HG02610 (cell line): Measurements from ENCODE around the gene ZNF845.
"Not testable (repeated sequence)": the region's sequence is repeated elsewhere in the genome, so short reads cannot be mapped to it uniquely, and the experiment has no call there.

ENCODE experiments used
- ATAC-seq: cut with Tn5 transposase; IDR thresholded peaks from one replicate; pipeline ENCODE4 v1.9.1; 2021; ENCODE audit warnings: mild to moderate bottlenecking, moderate library complexity; ENCODE audit not compliant: unreplicated experiment

Gene ZNF845

DNA sequence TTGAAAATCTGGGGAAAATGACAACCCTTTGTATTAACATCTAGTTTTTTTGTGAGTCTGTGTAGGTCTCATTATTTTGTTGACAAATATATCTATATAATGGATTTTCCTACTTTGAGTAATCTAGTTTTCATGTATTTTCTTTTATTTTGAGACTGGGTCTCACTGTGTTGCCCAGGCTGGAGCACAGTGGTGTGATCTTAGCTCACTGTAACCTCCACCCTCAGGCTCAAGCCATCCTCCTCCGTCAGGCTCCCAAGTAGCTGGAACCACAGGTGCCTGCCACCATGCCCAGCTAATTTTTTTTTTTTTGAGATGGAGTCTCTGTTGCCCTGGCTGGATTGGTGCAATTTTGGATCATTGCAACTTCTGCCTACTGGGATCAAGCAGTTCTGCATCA lies 41.2 kb downstream of the ZNF845 start:
- no peak for ATAC-seq

DNA sequence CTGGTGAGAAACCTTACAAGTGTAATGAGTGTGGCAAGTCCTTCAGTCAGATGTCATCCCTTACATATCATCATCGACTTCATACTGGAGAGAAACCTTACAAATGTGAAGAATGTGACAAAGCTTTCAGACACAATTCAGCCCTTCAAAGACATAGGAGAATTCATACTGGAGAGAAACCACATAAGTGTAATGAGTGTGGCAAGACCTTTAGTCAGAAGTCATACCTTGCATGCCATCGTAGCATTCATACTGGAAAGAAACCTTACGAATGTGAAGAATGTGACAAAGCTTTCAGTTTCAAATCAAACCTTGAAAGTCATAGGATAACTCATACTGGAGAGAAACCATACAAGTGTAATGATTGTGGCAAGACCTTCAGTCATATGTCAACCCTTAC lies 47.8 kb downstream of the ZNF845 start:
- no peak for ATAC-seq

DNA sequence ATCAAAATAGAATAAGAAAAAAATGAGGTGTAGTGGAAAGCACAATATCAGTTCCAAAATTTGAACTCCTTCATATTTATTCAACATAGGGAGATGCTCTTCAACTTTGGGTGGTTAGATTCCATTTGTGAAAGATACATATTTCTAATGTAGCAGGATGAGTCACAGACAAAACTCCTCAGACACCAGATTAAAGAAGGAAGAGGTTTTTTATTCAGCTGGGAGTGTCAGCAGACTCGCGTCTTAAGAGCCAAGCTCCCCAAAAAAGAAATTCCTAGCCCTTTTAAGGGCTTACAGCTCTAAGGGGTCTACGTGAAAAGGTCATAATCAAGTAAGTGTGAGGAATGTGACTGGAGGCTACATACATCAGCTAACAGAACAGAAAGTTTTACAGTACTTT lies 54.6 kb downstream of the ZNF845 start:
- ATAC-seq: no peak

DNA sequence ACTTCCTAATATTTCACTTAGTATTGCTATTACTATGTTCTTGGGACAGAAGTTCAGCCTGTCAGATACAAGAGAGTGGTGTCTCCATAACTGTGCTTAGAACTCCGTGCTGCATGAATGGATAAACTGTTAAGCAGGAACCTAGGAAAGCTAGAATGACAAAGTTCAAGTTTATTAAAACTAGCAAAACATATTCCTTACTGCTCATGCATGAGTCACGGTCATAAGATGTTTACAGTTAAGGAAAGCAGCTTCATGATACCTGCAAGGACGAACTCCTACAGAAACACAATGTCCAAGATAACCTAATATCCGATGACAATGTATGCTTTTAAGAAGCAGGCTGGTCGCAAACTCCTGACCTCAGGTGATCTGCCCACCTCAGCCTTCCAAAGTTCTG lies 55.4 kb downstream of the ZNF845 start:
- no peak for ATAC-seq

DNA sequence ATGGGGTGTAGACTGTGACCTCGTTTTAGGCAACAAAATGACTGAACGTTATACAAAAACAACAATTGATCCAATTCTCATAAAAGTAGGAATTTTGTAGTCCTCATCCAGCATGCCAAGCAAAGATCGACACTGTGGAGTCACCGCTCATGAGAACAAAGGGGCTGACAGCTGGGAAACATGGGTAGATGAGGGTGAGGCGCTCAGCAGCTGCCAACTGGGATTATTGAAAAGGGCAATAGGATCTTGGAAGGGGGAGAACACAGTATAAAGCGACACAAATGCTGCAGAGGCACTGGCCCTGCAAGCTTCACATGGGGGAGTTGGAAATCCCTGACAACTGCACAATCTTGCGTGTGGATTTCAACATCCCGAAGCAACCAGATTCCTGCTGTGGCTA lies 56.0 kb downstream of the ZNF845 start:
- ATAC-seq: no peak

DNA sequence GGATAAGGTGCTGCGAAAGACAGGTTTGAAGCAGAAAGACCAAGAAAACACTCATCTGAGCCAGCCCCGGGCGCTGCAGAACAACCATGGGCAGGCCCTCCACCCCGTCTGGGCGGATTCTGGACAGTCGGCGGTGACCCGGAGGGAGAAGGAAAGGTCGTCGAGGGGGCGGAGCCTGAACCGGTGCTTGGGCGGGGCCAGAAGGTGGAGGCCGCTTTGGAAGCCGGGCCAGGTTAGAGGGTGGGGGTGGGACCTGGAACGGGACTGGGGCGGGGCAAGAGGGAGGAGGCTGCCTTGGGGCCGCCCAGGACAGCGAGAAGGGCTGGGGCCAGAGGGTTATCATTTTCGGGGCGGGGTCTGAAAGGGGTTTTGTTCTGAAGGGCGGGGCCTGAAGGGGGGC lies 56.4 kb downstream of the ZNF845 start:
- no peak for ATAC-seq

DNA sequence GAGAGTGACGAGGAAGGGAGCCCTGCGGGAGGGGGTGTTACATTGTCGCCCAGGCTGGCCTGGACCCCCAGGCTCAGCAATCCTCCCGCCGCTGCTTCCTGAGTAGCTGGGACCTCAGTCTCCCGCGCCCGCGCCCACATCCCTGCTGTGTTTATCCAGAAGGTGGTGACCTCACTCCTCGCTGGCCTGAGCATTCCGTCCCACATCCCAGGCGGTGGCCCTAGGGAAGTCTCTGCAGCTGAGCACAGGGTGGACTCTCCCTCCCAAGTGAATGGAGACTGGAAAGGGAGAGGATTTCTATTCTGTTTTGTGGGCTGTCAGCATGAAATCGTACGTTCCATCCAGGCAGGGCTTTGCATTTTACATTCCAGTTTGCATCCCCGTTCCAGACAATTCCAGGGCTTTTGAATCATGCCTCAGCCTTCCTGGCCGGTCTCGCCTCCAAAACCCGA lies 61.0 kb downstream of the ZNF845 start:
- ATAC-seq: no peak

DNA sequence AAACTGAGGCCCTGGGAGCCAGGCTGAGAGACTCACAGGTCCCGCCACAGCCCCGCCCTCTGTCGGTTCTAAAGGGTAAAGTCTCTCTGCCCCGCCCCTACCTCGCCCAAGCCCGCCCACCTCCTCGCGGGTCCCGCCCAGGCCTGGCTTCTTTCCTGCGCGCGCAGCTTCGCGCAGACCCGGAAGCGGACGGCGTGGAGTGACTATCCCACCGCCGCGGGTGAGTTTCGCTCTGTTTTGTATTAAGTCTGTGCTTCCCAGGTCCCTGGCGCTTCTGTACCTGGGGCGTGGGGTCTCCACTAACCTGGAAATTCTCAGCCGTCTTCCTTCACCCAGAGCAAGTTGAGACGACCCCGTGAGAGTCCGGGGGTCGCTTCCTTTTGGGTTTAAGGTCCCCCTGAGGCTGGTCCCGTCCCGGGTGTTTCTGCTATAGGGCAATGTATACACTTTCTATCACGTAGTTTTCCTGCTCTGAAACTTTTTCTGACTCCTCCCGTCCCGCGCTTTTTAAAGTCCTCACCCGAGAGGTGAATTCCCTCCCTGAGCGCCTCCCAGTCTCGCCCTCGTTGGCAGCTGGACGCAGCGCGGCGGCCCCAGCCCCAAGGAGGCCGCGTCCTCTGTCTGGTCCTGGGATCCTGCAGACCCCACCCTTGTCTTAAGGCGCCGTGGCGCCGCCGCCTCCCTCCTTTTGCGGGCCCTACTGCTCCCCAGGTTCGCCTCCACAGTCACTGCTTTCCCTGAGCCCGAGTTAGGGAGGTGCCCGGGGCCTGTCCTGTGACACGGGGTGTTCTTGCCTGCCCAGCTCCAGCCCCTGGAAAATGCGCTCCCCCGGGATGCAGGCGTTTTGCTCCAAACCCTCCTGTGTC lies 61.7 kb downstream of the ZNF845 start, which contains the start of gene ZNF765:
Gene ZNF765 (plus strand): TSS at position 176 of the 866 bp plus-strand sequence. CDS start 2,867 bp downstream, outside the sequence.
- ATAC-seq: peak; percentile 93

DNA sequence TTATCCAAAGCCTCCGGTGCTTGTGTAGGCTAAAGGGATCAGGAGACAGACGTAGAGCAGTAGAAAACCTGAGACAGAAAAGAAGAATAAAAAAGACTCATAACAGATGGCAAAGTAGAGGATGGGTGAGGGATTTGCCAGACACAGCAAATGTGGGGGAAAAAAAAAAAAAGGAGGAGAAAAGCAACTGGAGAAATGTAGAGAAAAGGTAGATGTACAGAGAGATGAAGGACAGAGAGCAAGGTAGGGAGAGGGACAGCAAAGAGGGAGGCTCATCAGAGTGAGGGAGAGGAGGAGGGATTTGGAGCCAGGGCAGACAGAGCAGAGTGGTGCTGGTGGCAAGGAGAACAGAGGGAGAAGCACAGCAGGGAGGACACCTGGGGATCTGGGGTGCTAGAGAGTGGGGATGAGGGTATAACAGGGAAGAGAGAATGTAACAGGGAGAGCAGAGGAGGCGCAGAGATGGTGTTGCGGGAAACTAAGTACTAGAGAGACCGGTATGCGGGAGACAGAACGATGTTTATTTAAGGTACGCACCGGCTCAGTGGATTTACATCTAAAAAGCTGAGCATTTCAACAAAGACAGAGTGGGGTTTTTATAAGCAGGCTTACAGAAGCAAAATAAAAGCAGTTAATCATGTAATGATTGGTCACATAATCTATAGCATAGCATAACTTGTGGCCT lies 62.4 kb downstream of the ZNF845 start:
- not testable (repeated sequence) for ATAC-seq

DNA sequence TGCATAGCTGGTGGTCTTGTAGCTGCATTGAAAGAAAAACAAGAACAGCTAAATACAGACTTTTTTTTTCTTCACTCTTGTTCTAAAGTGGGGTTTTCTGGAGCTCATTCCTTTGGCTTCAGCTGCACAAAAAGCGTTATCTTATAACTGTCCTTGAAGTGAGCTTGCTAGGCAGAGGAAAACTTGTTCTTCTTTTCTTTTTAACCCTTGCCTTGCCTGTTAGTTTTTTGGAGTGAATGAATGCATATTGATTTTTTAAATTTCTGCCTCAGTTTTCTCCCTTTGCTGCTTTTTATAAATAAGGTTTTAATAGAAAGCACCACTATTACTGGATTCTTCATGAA lies 62.9 kb downstream of the ZNF845 start:
- ATAC-seq: no peak

DNA sequence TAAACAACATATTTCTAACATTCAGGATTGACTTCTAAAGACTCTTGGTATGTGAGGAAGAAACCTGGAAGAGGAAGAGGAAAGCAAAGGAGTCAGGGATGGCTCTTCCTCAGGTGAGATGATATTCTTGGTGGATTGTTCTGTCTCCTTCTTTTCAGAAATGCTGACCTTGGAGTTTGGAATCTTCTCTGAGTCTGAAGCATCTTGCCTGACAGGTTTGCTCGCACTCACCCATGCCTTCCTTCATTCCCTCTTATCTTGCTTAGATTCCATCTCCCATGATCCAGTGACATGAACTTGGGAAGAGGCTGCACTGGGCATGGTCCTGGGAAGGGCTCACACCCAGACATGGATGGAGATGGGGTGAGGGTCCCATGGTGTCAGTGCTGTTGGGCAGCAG lies 64.4 kb downstream of the ZNF845 start:
- not testable (repeated sequence) for ATAC-seq
